HepG2 (cell line): Measurements from ENCODE around the gene SSNA1. TPM values are rescaled to one million over a fixed set of nuclear protein-coding genes. Genes with fewer than 3 reads are reported as not detected.

Experiments
- AGO1 ChIP-seq: fragments of 200-400 bp; formaldehyde crosslinking; IDR thresholded peaks from 2 replicates; pipeline ENCODE4 v1.6.1; 2017; ENCODE audit warnings: mild to moderate bottlenecking, low read depth, low read length, moderate library complexity; ENCODE audit not compliant: poor library complexity, severe bottlenecking
- ATF7 ChIP-seq, 2 experiments: fragments of 450-650 bp in 1 of 2; sonication (generic) in 1 of 2; formaldehyde crosslinking in 1 of 2; IDR thresholded peaks; 2 replicates each; pipeline versions ENCODE4 v1.4.0 to v1.6.1; 2016 to 2020; ENCODE audit warnings: antibody characterized with exemption in 1 of 2, mild to moderate bottlenecking in 1 of 2, missing genetic modification reagents in 1 of 2
- ELK4 ChIP-seq: sonication (generic); formaldehyde crosslinking; IDR thresholded peaks from 2 replicates; pipeline ENCODE4 v1.9.0; 2021; ENCODE audit warnings: missing genetic modification reagents, borderline replicate concordance
- HINFP ChIP-seq: sonication (generic); formaldehyde crosslinking; IDR thresholded peaks from 2 replicates; pipeline ENCODE4 v1.4.0; 2020; ENCODE audit warnings: low read depth, mild to moderate bottlenecking, missing genetic modification reagents
- MEIS2 ChIP-seq: sonication (generic); formaldehyde crosslinking; IDR thresholded peaks from 2 replicates; pipeline ENCODE4 v1.9.0; 2021; ENCODE audit warnings: mild to moderate bottlenecking, missing genetic modification reagents
- NR2F6 ChIP-seq, 2 experiments: IDR thresholded peaks; 2 replicates each; pipeline ENCODE4 v1.6.1; 2016; ENCODE audit warnings: antibody characterized with exemption in 1 of 2, mild to moderate bottlenecking in 1 of 2
- PCBP2 ChIP-seq: fragments of 200-400 bp; formaldehyde crosslinking; optimal IDR thresholded peaks from 2 replicates; pipeline ENCODE3; 2018; ENCODE audit warnings: low read length, low read depth; ENCODE audit not compliant: poor library complexity, severe bottlenecking
- PITX1 ChIP-seq: sonication (generic); formaldehyde crosslinking; IDR thresholded peaks from 2 replicates; pipeline ENCODE4 v1.5.1; 2020; ENCODE audit warnings: mild to moderate bottlenecking, missing genetic modification reagents
- RBM39 ChIP-seq: fragments of 200-400 bp; formaldehyde crosslinking; IDR thresholded peaks from one replicate; pipeline ENCODE4 v1.6.1; 2018; ENCODE audit warnings: antibody characterized with exemption, mild to moderate bottlenecking, low read depth, low read length; ENCODE audit not compliant: poor library complexity, severe bottlenecking
- RXRB ChIP-seq: IDR thresholded peaks from 2 replicates; pipeline ENCODE4 v1.6.1; 2016; ENCODE audit warnings: borderline replicate concordance, missing genetic modification reagents, missing compliant biosample characterization
- TFDP2 ChIP-seq: sonication (generic); formaldehyde crosslinking; IDR thresholded peaks from 2 replicates; pipeline ENCODE4 v1.4.0; 2020; ENCODE audit warnings: missing genetic modification reagents
- THAP7 ChIP-seq: sonication (generic); formaldehyde crosslinking; IDR thresholded peaks from 2 replicates; pipeline ENCODE4 v1.8.1; 2023; ENCODE audit warnings: mild to moderate bottlenecking, missing genetic modification reagents
- ZBTB20 ChIP-seq: sonication (generic); formaldehyde crosslinking; IDR thresholded peaks from 2 replicates; pipeline ENCODE4 v1.8.1; 2023; ENCODE audit warnings: missing genetic modification reagents, low read depth, mild to moderate bottlenecking, borderline replicate concordance
- ZBTB8A ChIP-seq: sonication (generic); formaldehyde crosslinking; IDR thresholded peaks from 2 replicates; pipeline ENCODE4 v1.4.0; 2020; ENCODE audit warnings: mild to moderate bottlenecking, low read depth, missing genetic modification reagents, borderline replicate concordance
- ZNF10 ChIP-seq: sonication (generic); formaldehyde crosslinking; IDR thresholded peaks from 2 replicates; pipeline ENCODE4 v1.4.0; 2020; ENCODE audit warnings: mild to moderate bottlenecking, low read depth, missing genetic modification reagents, borderline replicate concordance
- ZNF564 ChIP-seq: sonication (generic); formaldehyde crosslinking; IDR thresholded peaks from 2 replicates; pipeline ENCODE4 v1.8.1; 2023; ENCODE audit warnings: mild to moderate bottlenecking, missing genetic modification reagents
- ZNF574 ChIP-seq: sonication (generic); formaldehyde crosslinking; IDR thresholded peaks from 2 replicates; pipeline ENCODE4 v1.4.0; 2020; ENCODE audit warnings: missing genetic modification reagents
- ZNF678 ChIP-seq: sonication (generic); formaldehyde crosslinking; IDR thresholded peaks from 2 replicates; pipeline ENCODE4 v1.4.0; 2020; ENCODE audit warnings: mild to moderate bottlenecking, missing genetic modification reagents
- ZNF782 ChIP-seq: sonication (generic); formaldehyde crosslinking; IDR thresholded peaks from 2 replicates; pipeline ENCODE4 v1.4.0; 2020; ENCODE audit warnings: missing genetic modification reagents, mild to moderate bottlenecking, borderline replicate concordance
- ZSCAN31 ChIP-seq: sonication (generic); formaldehyde crosslinking; IDR thresholded peaks from 2 replicates; pipeline ENCODE4 v1.5.0; 2020; ENCODE audit warnings: low read depth, mild to moderate bottlenecking, missing genetic modification reagents
- polyA plus RNA-seq, 8 experiments: library from polyadenylated mRNA; depleted of rRNA in 3 of 8; stranded (reverse) in 7 of 8; unstranded in 1 of 8; fragments of >200 nt; fragmentation: Illumina TruSeq in 4 of 8; extraction: Trizol in 4 of 8; gene quantifications; 2 replicates each; pipeline versions ENCODE4 v1.2.1 to v1.2.3, GENCODE V29; 2011 to 2016; ENCODE audit warnings: low read depth in 4 of 8, missing spikeins in 1 of 8, mixed read lengths in 1 of 8; ENCODE audit not compliant: insufficient read depth in 1 of 8
- total RNA-seq, 5 experiments: library from RNA; depleted of rRNA; stranded (reverse); fragments of >200 nt; fragmentation: Illumina TruSeq; extraction: Trizol; gene quantifications; 2 replicates each; pipeline ENCODE4 v1.2.3, GENCODE V29; 2016; ENCODE audit warnings: low read depth in 1 of 5

The SSNA1 gene
- total and polyA plus RNA-seq, 2 of the 13 experiments (the other 11 are each of a cell fraction or from before 2014, with no cell fraction given), result 35.9 to 49.4 TPM

- TF ChIP-seq ZNF678 (CRISPR knock-in tag), result peak; percentile 13; the same call in 1 of the 2 replicates
- TF ChIP-seq HINFP, result 0 out of 2 replicates have a peak, but pooled peaks have one; percentile 40
- TF ChIP-seq ATF7 (IDR thresholded peaks at IDR 0.05), result no peak
- TF ChIP-seq ATF7 (CRISPR knock-in tag; IDR thresholded peaks at IDR 0.05), result no peak; the same call in 1 of the 2 replicates
- TF ChIP-seq ELK4, result no peak
- TF ChIP-seq ZBTB20 (CRISPR knock-in tag), result peak; percentile 75; the same call in 1 of the 2 replicates
- TF ChIP-seq ZNF10 (CRISPR knock-in tag), result no peak
- TF ChIP-seq RXRB (CRISPR knock-in tag), result peak; percentile 91
- no peak; the same call in 1 of the 2 replicates for TF ChIP-seq ZNF782 (CRISPR knock-in tag)
- peak; percentile 22; the same call in 1 of the 2 replicates for TF ChIP-seq MEIS2
- no peak for TF ChIP-seq PCBP2
- no peak for TF ChIP-seq ZNF564 (CRISPR knock-in tag)
- peak; percentile 46 for TF ChIP-seq PITX1 (CRISPR knock-in tag)
- no peak for TF ChIP-seq ZBTB8A (CRISPR knock-in tag)
- TF ChIP-seq TFDP2, result peak; percentile 70; the same call in 1 of the 2 replicates
- TF ChIP-seq RBM39, result peak; percentile 89
- TF ChIP-seq ZNF574 (CRISPR knock-in tag), result peak; percentile 64
- TF ChIP-seq NR2F6 (IDR thresholded peaks at IDR 0.05), result peak; percentile 91
- TF ChIP-seq NR2F6 (CRISPR knock-in tag; IDR thresholded peaks at IDR 0.05), result peak; percentile 90
- peak; percentile 71; the same call in 1 of the 2 replicates for TF ChIP-seq ZSCAN31 (CRISPR knock-in tag)
- peak; percentile 92 for TF ChIP-seq AGO1
- no peak for TF ChIP-seq THAP7 (CRISPR knock-in tag)
Observed at GRCh38 chr9:137236238-137236935, 47.9 kb downstream of the SSNA1 start (continued).
